Trophoblast cell (in vitro differentiated cells and primary cell): ENCODE results near the gene SERPINH1.

Experiments
- DNase-seq, 2 donors: peaks; one replicate each; pipeline ENCODE4 v3.0.0-alpha.2; 2016
- H2AFZ ChIP-seq: 2 replicates; pipeline ENCODE4 v1.6.1; 2013; ENCODE audit warnings: low read length, moderate library complexity, mild to moderate bottlenecking; ENCODE audit not compliant: insufficient read depth, poor library complexity
- H2AK5ac ChIP-seq: 2 replicates; pipeline ENCODE4 v1.6.1; 2013; ENCODE audit warnings: mild to moderate bottlenecking, low read length
- H2BK120ac ChIP-seq: 2 replicates; pipeline ENCODE4 v1.6.1; 2013; ENCODE audit warnings: low read length, mild to moderate bottlenecking, moderate library complexity; ENCODE audit not compliant: insufficient read depth, poor library complexity
- H2BK12ac ChIP-seq: 2 replicates; pipeline ENCODE4 v1.6.1; 2013; ENCODE audit warnings: mild to moderate bottlenecking, low read length, moderate library complexity
- H2BK5ac ChIP-seq: 2 replicates; pipeline ENCODE4 v1.6.1; 2013; ENCODE audit warnings: low read length, low read depth, moderate library complexity, mild to moderate bottlenecking; ENCODE audit not compliant: poor library complexity
- H3K14ac ChIP-seq: 2 replicates; pipeline ENCODE4 v1.6.1; 2013; ENCODE audit warnings: mild to moderate bottlenecking, low read length
- H3K18ac ChIP-seq: 2 replicates; pipeline ENCODE4 v1.6.1; 2013; ENCODE audit warnings: mild to moderate bottlenecking, low read length
- H3K23ac ChIP-seq: 2 replicates; pipeline ENCODE4 v1.6.1; 2013; ENCODE audit warnings: low read length
- H3K27ac ChIP-seq: 2 replicates; pipeline ENCODE4 v1.5.1; 2013; ENCODE audit warnings: low read depth, mild to moderate bottlenecking, inconsistent platforms, low read length, moderate library complexity
- H3K27me3 ChIP-seq: 2 replicates; pipeline ENCODE4 v1.6.1; 2013; ENCODE audit warnings: inconsistent platforms, mild to moderate bottlenecking, low read length, moderate library complexity; ENCODE audit not compliant: insufficient read depth
- H3K36me3 ChIP-seq, 2 experiments: 1 replicate in 1 of 2; 2 replicates in 1 of 2; pipeline ENCODE4 v1.6.1; 2013; ENCODE audit warnings: low read length in 2 of 2, mild to moderate bottlenecking in 2 of 2, moderate library complexity in 1 of 2; ENCODE audit not compliant: insufficient read depth in 2 of 2, control insufficient read depth in 1 of 2
- H3K4ac ChIP-seq: 2 replicates; pipeline ENCODE4 v1.6.1; 2013; ENCODE audit warnings: low read depth, mild to moderate bottlenecking, low read length, moderate library complexity
- H3K4me1 ChIP-seq, 2 experiments: 1 replicate in 1 of 2; 2 replicates in 1 of 2; pipeline ENCODE4 v1.6.1; 2013; ENCODE audit warnings: low read length in 2 of 2, mild to moderate bottlenecking in 2 of 2, moderate library complexity in 1 of 2; ENCODE audit not compliant: insufficient read depth in 2 of 2, control insufficient read depth in 1 of 2
- H3K4me2 ChIP-seq: 2 replicates; pipeline ENCODE4 v1.6.1; 2013; ENCODE audit warnings: inconsistent platforms, mild to moderate bottlenecking, low read length, moderate library complexity
- H3K4me3 ChIP-seq: 2 replicates; pipeline ENCODE4 v1.5.1; 2013; ENCODE audit warnings: mild to moderate bottlenecking, low read depth, low read length, inconsistent platforms
- H3K79me1 ChIP-seq: one replicate; pipeline ENCODE4 v1.6.1; 2013; ENCODE audit warnings: low read length
- H3K79me2 ChIP-seq: 2 replicates; pipeline ENCODE4 v1.6.1; 2013; ENCODE audit warnings: low read length, mild to moderate bottlenecking; ENCODE audit not compliant: control insufficient read depth, insufficient read depth, poor library complexity
- H3K9ac ChIP-seq: 2 replicates; pipeline ENCODE4 v1.6.1; 2013; ENCODE audit warnings: mild to moderate bottlenecking, low read length
- H3K9me3 ChIP-seq: 2 replicates; pipeline ENCODE4 v1.6.1; 2013; ENCODE audit warnings: low read depth, mild to moderate bottlenecking, control low read depth, inconsistent platforms, low read length; ENCODE audit not compliant: insufficient read depth
- H4K12ac ChIP-seq: 2 replicates; pipeline ENCODE4 v1.6.1; 2013; ENCODE audit warnings: low read depth, mild to moderate bottlenecking, low read length, moderate library complexity
- H4K8ac ChIP-seq: 2 replicates; pipeline ENCODE4 v1.6.1; 2013; ENCODE audit warnings: low read depth, mild to moderate bottlenecking, low read length, moderate library complexity
- H4K91ac ChIP-seq: one replicate; pipeline ENCODE4 v1.6.1; 2013; ENCODE audit warnings: low read depth, mild to moderate bottlenecking, low read length, moderate library complexity
- WGBS: extraction: QIAGEN DNeasy Blood & Tissue Kit; methylation state at CpG from one replicate; pipeline ENCODE4 v1.1.7; 2013; ENCODE audit warnings: missing lambda C conversion rate; ENCODE audit not compliant: insufficient read length, insufficient coverage; ENCODE audit errors: extremely low coverage; 5-methylcytosine and 5-hydroxymethylcytosine counted together

The SERPINH1 gene

DNA sequence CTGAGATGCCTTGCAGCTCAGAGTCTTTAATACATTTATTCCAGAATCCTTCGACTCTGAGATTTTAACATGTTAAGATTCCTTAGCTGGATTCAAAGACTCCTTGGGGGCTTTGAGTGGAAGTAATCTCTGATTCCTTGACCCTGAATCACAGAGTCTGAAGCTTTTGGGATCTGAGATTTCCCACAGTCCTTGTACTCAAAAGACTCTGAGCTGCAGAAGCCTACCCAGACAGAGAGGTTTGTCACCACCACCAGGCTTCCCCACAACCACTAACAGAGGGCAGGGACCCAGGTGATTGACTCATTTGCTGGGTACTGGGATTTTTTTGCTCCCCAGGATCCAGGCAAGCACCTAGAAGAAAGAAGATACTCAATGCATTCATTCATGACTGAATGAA, 1.4 kb upstream of the SERPINH1 start:
- no peak overlapping the region for H3K9ac ChIP-seq
- no peak overlapping the region for H3K4ac ChIP-seq
- no peak overlapping the region for H3K14ac ChIP-seq
- H4K8ac ChIP-seq: no peak overlapping the region
- DNase-seq: no peak
- WGBS: no CpG with 5 or more reads among the region's 1 CpG
- H3K27me3 ChIP-seq: no peaks in the 10 kb centered on the region
- no peak overlapping the region for H3K4me3 ChIP-seq
- no peak overlapping the region for H2AK5ac ChIP-seq
- no peak overlapping the region for H3K18ac ChIP-seq
- H2BK5ac ChIP-seq: no peak overlapping the region
- no peak overlapping the region for H4K12ac ChIP-seq
- peaks cover 4 to 13% of the 10 kb centered on the region in 2 experiments for H3K36me3 ChIP-seq
- no peak overlapping the region for H3K23ac ChIP-seq
- H3K9me3 ChIP-seq: no peaks in the 10 kb centered on the region
- H3K79me2 ChIP-seq: peaks cover 34% of the 10 kb centered on the region
- peaks cover 39 to 43% of the 10 kb centered on the region in 2 experiments for H3K4me1 ChIP-seq
- no peak overlapping the region for H3K4me2 ChIP-seq
- H2BK120ac ChIP-seq: no peak overlapping the region
- H3K27ac ChIP-seq: no peak overlapping the region
- no peak overlapping the region for H2AFZ ChIP-seq
- peaks cover 33% of the 10 kb centered on the region for H3K79me1 ChIP-seq
- H2BK12ac ChIP-seq: peak overlapping the region; percentile 51
- H4K91ac ChIP-seq: no peak overlapping the region

DNA sequence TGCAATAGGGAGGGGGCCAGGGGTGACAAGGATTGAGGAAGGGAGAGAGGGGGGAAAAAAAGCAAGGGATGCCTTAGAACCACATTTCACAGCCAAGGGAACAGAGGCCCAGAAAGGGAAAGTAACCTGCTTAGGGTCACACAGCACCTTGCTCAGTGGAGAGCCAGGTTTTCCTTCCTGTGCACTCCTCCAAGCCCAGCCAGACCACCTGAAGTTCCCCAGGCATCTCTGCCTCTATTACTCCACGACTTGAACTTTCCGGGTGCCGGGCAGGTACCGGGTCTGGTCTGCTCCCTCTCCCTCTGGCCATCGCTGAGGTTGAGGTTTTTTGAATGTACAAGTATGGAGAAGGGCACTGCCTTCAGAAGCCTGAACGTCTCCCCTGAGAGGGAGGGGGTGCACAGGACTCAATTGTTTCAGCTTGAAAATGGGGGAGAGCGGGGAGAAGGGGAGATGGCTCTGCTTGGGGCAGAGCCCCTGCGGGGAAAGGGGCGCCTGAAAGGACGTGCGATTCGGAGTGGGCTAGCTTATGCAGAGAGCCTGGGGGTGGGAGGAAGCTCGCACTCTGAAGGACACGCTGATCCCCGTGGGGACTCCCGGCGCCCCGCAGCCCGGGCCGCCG, 516 bp upstream of the SERPINH1 start:
- H3K36me3 ChIP-seq: peaks cover 13 to 21% of the 10 kb centered on the region in 2 experiments
- no CpG with 5 or more reads among the region's 21 CpGs for WGBS

DNA sequence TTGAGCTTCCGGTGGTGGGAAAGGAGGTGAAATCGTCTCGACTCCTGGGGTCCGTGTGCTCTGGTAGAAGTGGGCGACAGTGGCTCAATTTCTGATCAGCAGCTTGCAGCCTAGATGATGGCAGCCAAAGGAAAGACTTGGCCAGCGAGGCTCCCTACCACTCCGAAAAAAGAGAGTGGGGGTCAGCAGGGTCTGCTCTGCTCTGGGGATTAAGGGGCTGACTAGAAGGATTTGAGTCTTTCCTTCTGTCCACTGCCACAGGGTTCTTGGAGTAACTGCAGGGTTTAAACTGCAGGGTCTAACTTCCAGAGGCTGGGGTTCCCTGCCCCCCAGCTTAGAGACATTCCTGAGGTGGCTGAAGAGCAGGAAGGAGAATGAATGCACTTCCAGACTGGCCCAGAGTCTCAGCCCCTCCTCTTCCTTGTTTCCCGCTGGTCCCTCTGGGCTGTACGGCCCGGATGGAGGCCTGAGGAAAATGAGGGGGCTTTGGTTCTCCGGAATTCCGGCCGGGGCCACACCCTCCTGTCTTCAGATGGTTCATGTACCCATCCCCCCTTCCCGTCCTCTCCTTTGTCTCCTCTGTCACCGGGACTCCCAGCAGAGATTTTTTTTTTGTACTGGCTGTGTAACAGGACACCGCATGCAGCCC, 907 bp downstream of the SERPINH1 start:
- Histone ChIP-seq H4K8ac (peak overlapping the region; percentile 78), H3K9ac (peak overlapping the region; percentile 82), H3K36me3 (peaks cover 25 to 35% of the 10 kb centered on the region in 2 experiments), H3K79me1 (peaks cover 33% of the 10 kb centered on the region), H2AK5ac (peak overlapping the region; percentile 96), H3K4me3 (peak overlapping the region; percentile 91), H3K9me3 (peaks cover 4% of the 10 kb centered on the region), H3K79me2 (peaks cover 44% of the 10 kb centered on the region), H3K27me3 (no peaks in the 10 kb centered on the region), H3K27ac (peak overlapping the region; percentile 95), H2BK12ac (no peak overlapping the region), H2BK5ac (peak overlapping the region; percentile 81), H2BK120ac (peak overlapping the region; percentile 78), H4K12ac (peak overlapping the region; percentile 86), H4K91ac (peak overlapping the region; percentile 99), H2AFZ (peak overlapping the region; percentile 40), H3K14ac (peak overlapping the region; percentile 84), H3K4me2 (peak overlapping the region; percentile 76), H3K4me1 (peaks cover 43 to 54% of the 10 kb centered on the region in 2 experiments), H3K4ac (peak overlapping the region; percentile 98), H3K23ac (no peak overlapping the region), H3K18ac (peak overlapping the region; percentile 71)
- DNase-seq: peak; percentile 45 to 65
- no CpG with 5 or more reads among the region's 16 CpGs for WGBS

More for the DNA sequence above, 516 bp upstream of the SERPINH1 start:
- Histone ChIP-seq H3K9ac (peak overlapping the region; percentile 18), H3K4me2 (peak overlapping the region; percentile 76), H3K79me2 (peaks cover 40% of the 10 kb centered on the region), H3K23ac (no peak overlapping the region), H3K18ac (peak overlapping the region; percentile 84), H3K27ac (peak overlapping the region; percentile 47), H4K12ac (peak overlapping the region; percentile 92), H3K79me1 (peaks cover 33% of the 10 kb centered on the region), H3K27me3 (no peaks in the 10 kb centered on the region), H2AFZ (peak overlapping the region; percentile 81), H2BK5ac (peak overlapping the region; percentile 74), H3K9me3 (peaks cover 2% of the 10 kb centered on the region), H3K4me1 (peaks cover 45 to 52% of the 10 kb centered on the region in 2 experiments), H3K4ac (peak overlapping the region; percentile 70), H2BK120ac (peak overlapping the region; percentile 87), H2AK5ac (peak overlapping the region; percentile 55), H4K8ac (peak overlapping the region; percentile 97), H3K14ac (peak overlapping the region; percentile 77), H2BK12ac (peak overlapping the region; percentile 70), H4K91ac (peak overlapping the region; percentile 96), H3K4me3 (peak overlapping the region; percentile 51)
- DNase-seq: no peak

DNA sequence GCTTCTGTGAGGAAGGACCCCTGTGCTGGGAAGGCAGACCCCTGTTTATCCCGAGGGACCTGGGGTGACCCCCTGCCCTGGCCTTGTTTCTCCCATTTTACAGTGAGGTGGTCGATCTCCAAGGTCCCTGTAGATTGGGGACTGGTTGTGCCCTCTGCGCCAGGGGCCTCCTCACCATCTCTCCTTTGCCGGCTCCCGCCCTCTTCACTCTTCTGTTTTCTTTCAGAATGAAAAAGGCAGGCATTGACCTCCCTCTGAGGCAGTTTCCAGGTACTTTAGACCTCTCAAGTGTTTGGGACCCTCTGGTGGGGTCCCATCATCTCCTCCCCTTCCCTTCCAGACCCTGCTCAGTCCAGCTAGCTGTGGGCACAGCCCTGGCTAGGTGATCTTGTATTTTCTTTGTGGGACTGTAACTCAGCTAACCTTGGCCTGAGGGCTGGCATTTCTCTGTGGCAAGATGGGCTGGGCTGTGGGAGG, 1.5 kb downstream of the SERPINH1 start:
- H3K79me2 ChIP-seq: peaks cover 44% of the 10 kb centered on the region
- H2AK5ac ChIP-seq: peak overlapping the region; percentile 96
- H3K79me1 ChIP-seq: peaks cover 33% of the 10 kb centered on the region
- H3K4me3 ChIP-seq: peak overlapping the region; percentile 91
- H2BK5ac ChIP-seq: peak overlapping the region; percentile 81
- peak overlapping the region; percentile 82 for H3K9ac ChIP-seq
- peak overlapping the region; percentile 76 for H3K4me2 ChIP-seq
- H3K27me3 ChIP-seq: no peaks in the 10 kb centered on the region
- H3K4me1 ChIP-seq: peaks cover 42 to 51% of the 10 kb centered on the region in 2 experiments
- H4K91ac ChIP-seq: peak overlapping the region; percentile 99
- peak overlapping the region; percentile 86 for H4K12ac ChIP-seq
- H4K8ac ChIP-seq: peak overlapping the region; percentile 78
- peak overlapping the region; percentile 26 for H3K18ac ChIP-seq
- H2AFZ ChIP-seq: peak overlapping the region; percentile 64
- WGBS: no CpG with 5 or more reads among the region's 5 CpGs
- H2BK120ac ChIP-seq: peak overlapping the region; percentile 78
- H3K36me3 ChIP-seq: peaks cover 31 to 41% of the 10 kb centered on the region in 2 experiments
- H3K27ac ChIP-seq: peak overlapping the region; percentile 95
- H2BK12ac ChIP-seq: peak overlapping the region; percentile 10
- no peak overlapping the region for H3K23ac ChIP-seq
- H3K9me3 ChIP-seq: peaks cover 4% of the 10 kb centered on the region
- DNase-seq: peak in 1 of 2 donors; percentile 77
- H3K14ac ChIP-seq: peak overlapping the region; percentile 84
- H3K4ac ChIP-seq: peak overlapping the region; percentile 98
